Ovary (tissue), 9 donors: Measurements from ENCODE around the gene FAM110D. TPM values are rescaled to one million over a fixed set of nuclear protein-coding genes. Genes with fewer than 3 reads are reported as not detected.

Experiments
- DNase-seq, 5 donors: peaks; one replicate each; pipeline ENCODE4 v3.0.0-alpha.2; 2019 to 2020
- H3K27ac ChIP-seq, 2 donors: fragments of 200-600 bp; one replicate each; pipeline versions ENCODE4 v1.5.1 to v1.8.0; 2019 to 2022
- H3K27me3 ChIP-seq: fragments of 200-600 bp; one replicate; pipeline ENCODE4 v1.8.0; 2022
- H3K36me3 ChIP-seq: fragments of 200-600 bp; sonication (generic); one replicate; pipeline ENCODE4 v1.5.1; 2019
- H3K4me1 ChIP-seq: one replicate; pipeline ENCODE4 v1.8.1; 2013; ENCODE audit warnings: mild to moderate bottlenecking, moderate library complexity; ENCODE audit not compliant: insufficient read depth
- H3K4me3 ChIP-seq: fragments of 200-600 bp; sonication (generic); one replicate; pipeline ENCODE4 v1.5.1; 2017
- H3K9me3 ChIP-seq, 2 donors: fragments of 200-600 bp in 1 of 2; sonication (generic) in 1 of 2; one replicate each; pipeline versions ENCODE4 v1.5.1 to v1.8.1; 2013 to 2019; ENCODE audit warnings: mild to moderate bottlenecking in 1 of 2, moderate library complexity in 1 of 2
- CTCF ChIP-seq, 3 donors: fragments of 450-650 bp in 2 of 3; fragments of 200-600 bp in 1 of 3; IDR thresholded peaks; one replicate each; pipeline versions ENCODE4 v1.5.1 to v1.8.0; 2016 to 2022; ENCODE audit warnings: antibody characterized with exemption in 3 of 3, mild to moderate bottlenecking in 1 of 3
- EP300 ChIP-seq: sonication (generic); formaldehyde crosslinking; IDR thresholded peaks from one replicate; pipeline ENCODE4 v1.6.1; 2017; ENCODE audit warnings: antibody characterized with exemption
- POLR2A ChIP-seq: fragments of 450-650 bp; IDR thresholded peaks from one replicate; pipeline ENCODE4 v1.6.1; 2017; ENCODE audit warnings: antibody characterized with exemption, mild to moderate bottlenecking, moderate library complexity
- WGBS, 3 donors: extraction: QIAGEN DNeasy Blood & Tissue Kit in 1 of 3; methylation state at CpG; one replicate each; pipeline versions ENCODE4 v1.1.5 to v1.1.7; 2013 to 2017; 5-methylcytosine and 5-hydroxymethylcytosine counted together
- intact Hi-C, 4 donors: fragments of 100-400 bp; cut with DNase I; formaldehyde crosslinking; loops; one replicate each; pipeline versions ENCODE4 v1.11.0 to v1.15.1; 2022 to 2023
- polyA plus RNA-seq, 2 donors: library from polyadenylated mRNA; stranded (reverse); fragments of 200-250 nt in 1 of 2; fragments of 350-450 nt in 1 of 2; fragmentation: Illumina TruSeq in 1 of 2; extraction: RNeasy Lipid Tissue Mini Kit (QIAGEN cat#74804) in 1 of 2; gene quantifications; one replicate each; pipeline ENCODE4 v1.2.3, GENCODE V29; 2013 to 2014
- total RNA-seq, 7 donors: library from RNA; depleted of rRNA in 2 of 7; stranded (reverse); fragments of >200 nt in 2 of 7; fragmentation: NEBNext Ultra II Directional in 3 of 7; extraction: Animal tissue kit (Norgen Biotek cat#: 25700) in 3 of 7; gene quantifications; one replicate each; pipeline versions ENCODE4 v1.1.0 to v1.2.4, GENCODE V29; 2016 to 2023
- donor health status: DM: no; HTN: no; CAD: no; lungs with moderate emphysema.
- donor health status: DM: no; HTN: no; CAD: no.
- donor health status: Bipolar disorder and iron deficiency.
- donor health status: DM: yes; HTN: yes; CAD: no.
- donor health status: DM: no; HTN: no; CAD: no.
- donor health status: DM: yes; HTN: yes; CAD: no.

FAM110D gene
- total and polyA plus RNA-seq, 9 donors: 0.91 to 4.9 (median 2.1) TPM

DNA sequence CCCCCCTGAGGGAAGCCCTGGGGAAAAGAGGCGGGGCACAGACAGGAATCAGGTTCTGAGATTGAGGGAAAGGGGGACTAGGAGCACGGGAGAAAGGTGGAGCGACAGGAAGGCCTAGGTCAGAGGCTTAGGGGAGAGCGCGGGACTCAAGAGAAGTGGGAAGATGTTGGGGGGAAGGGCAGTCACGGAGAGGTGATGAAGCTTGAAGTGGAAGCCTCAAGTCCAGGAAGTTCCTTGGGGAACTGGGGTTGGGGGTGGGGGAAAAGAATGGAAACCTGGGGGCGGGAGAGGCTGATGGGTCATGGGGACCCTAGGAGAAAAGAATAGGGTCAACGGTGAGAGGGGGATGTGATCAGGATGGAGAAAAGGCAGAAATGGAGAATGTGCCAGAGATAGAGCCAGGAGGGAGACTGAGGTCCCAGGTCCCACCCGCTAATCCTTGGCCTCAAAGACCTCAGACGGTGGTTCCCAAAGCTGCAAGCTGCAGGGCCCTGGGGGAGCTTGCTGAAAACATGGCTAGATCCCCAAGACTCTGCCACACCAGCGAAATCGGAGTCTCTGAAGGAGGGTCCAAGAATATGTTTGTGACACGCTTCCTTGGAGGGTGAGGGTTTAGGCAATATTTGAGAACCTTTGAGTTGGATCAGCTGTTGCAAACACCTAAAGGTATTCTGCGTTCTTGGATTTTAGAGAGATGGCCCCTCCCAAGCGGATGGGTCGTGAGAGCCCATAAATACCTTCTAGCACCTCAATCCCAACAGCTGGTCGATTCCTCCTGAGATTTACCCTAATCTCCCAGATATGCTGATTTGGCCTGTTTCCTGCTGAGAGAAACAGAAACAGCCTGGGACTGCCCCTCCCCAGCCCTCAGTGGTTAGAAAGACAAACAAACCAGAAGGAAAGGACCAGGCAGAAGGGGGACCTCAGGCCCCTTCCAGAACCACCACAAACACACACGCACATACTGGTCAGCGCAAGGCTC is 6.3 kb downstream of the FAM110D start:
- no peak overlapping the region for H3K4me3 ChIP-seq
- no peak for DNase-seq
- H3K27me3 ChIP-seq: no peaks in the 10 kb centered on the region
- WGBS, 3 donors: 70 to 73% (median 72%) methylated on average over 19 of the region's 19 CpGs
- intact Hi-C loops: loop anchor here in 2 of 4 donors (5.0 kb wide), 2 partner anchors 53 to 67 kb away; partner anchors contain the start of genes CEP85 (in 1 of the 2) and PDIK1L (in 1 of the 2)
- no peaks in the 10 kb centered on the region for H3K36me3 ChIP-seq
- peak overlapping the region; percentile 9 to 73 for H3K27ac ChIP-seq
- TF ChIP-seq EP300 (no peak), POLR2A (no peak), CTCF (IDR thresholded peaks at IDR 0.05) (no peak)
- H3K9me3 ChIP-seq: no peaks in the 10 kb centered on the region
- peaks cover 9% of the 10 kb centered on the region for H3K4me1 ChIP-seq

DNA sequence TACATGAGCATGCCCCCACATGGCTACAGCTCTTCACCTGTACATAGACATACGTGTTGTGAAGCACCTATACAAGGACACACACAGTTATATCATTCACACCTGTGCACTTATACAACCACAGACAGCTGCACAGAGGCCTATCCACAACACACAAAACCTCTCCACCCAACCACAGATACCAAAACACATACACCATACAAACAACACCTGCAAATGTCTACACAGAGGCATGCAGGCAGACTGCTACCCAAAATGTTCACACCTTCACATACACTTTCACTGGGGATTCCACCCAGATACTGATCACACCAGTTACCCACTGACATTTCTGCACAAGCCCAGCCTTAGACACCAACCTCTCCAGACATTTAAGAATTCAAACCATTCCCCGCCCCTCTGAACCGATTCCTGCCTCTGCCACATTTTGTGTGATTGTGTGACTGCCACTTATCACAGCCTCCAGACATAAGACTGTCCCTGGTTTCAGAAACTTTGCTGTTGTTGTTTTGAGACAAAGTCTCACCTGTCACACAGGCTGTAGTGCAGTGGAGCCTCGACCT is 7.9 kb downstream of the FAM110D start:
- no peaks in the 10 kb centered on the region for H3K27me3 ChIP-seq
- no peak overlapping the region for H3K4me3 ChIP-seq
- H3K4me1 ChIP-seq: peaks cover 12% of the 10 kb centered on the region
- H3K27ac ChIP-seq: no peak overlapping the region
- DNase-seq: no peak
- intact Hi-C loops: loop anchor here in 1 of 4 donors (5.0 kb wide), 1 partner anchor 66 kb away; the partner anchor contains the start of gene CEP85
- H3K9me3 ChIP-seq: no peaks in the 10 kb centered on the region
- WGBS, 3 donors: 73 to 87% (median 83%) methylated on average over 4 of the region's 4 CpGs
- H3K36me3 ChIP-seq: no peaks in the 10 kb centered on the region
- TF ChIP-seq CTCF (IDR thresholded peaks at IDR 0.05) (no peak), EP300 (no peak), POLR2A (no peak)

DNA sequence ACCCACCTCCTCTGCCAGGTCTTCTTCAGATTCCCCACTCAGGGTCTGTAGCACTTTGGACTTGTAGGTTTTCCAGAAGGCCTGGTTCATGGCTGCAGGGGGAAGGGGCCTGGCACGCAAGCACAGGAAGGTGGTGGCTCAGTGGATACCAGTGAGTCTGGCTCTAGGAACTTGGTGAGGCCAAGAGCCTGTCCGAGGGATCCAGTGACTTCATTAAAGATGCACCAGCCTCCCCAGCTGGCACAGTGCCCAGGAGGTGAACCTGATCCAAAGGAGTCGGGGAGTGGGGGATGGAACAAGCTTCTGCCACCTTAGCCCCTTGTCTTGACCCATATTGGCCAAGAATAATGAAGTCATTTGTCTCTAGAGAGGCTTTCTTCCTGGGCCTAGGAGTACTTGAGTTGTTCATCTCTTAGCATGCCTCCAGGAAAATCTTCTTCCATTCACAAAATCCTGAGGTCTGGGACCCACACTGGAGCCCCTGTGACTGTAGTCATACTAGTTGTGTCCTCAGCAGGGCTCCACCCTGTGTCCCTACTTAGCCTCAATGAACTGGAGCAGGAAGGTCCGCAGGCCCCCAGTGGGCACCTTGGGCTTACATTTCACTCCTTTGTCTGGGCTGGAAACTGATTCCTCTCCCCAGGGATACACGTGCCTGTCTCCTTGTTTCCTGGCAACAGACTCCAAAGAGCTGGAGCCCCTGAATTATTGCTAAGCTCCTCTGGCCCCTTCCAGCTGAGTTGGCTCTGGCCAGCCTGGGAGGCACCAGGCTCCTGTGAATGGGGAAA is 9.7 kb downstream of the FAM110D start, which contains the start of gene C1orf232:
TSS of gene C1orf232 (minus strand) at position 554 of the 788 bp plus-strand sequence. CDS start at position 90, 464 bp downstream.
- Histone ChIP-seq H3K36me3 (no peaks in the 10 kb centered on the region), H3K4me3 (peak within 1 kb of the TSS; percentile 91), H3K27me3 (no peaks in the 10 kb centered on the region), H3K27ac (peak within 1 kb of the TSS; percentile 43 to 76), H3K4me1 (peaks cover 12% of the 10 kb centered on the region), H3K9me3 (no peaks in the 10 kb centered on the region)
- DNase-seq: peak in 4 of 5 donors; percentile 47 to 63 (median 52)
- intact Hi-C loops: loop anchor here in 1 of 4 donors (5.0 kb wide), 1 partner anchor 64 kb away; the partner anchor contains the start of gene CEP85
- no peak for TF ChIP-seq CTCF (IDR thresholded peaks at IDR 0.05)
- no peak for TF ChIP-seq EP300
- TF ChIP-seq POLR2A: no peak
- WGBS, 3 donors: 54 to 68% (median 57%) methylated on average over 5 of the region's 5 CpGs

DNA sequence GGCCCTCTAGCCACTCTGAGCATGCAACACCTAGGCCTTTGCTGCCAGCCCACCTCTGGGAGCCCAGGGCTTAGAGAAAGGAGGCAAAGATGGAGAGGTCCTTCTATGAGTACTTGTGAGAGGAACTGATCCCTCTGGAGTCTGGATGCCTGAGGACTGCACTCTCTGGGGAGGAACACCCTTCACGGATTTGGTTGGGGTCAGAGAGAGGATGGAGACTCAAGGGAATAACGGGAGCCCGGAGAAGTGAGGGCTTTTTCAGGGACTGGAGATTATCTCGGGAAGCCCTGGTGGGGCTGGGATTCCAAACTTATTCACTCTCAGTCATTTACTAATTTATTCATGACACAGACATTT is 10.3 kb downstream of the FAM110D start:
- H3K4me3 ChIP-seq: peak overlapping the region; percentile 91

More for the DNA sequence above, 10.3 kb downstream of the FAM110D start:
- Histone ChIP-seq H3K27ac (peak overlapping the region; percentile 43 to 76), H3K27me3 (no peaks in the 10 kb centered on the region), H3K4me1 (peaks cover 9% of the 10 kb centered on the region), H3K36me3 (no peaks in the 10 kb centered on the region), H3K9me3 (no peaks in the 10 kb centered on the region)
- DNase-seq: no peak
- 29 to 38% (median 31%) methylated on average over 4 of the region's 4 CpGs for WGBS, 3 donors
- TF ChIP-seq CTCF (IDR thresholded peaks at IDR 0.05): no peak
- no peak for TF ChIP-seq EP300
- no peak for TF ChIP-seq POLR2A
- intact Hi-C loops: loop anchor here in 1 of 4 donors (5.0 kb wide), 1 partner anchor 63 kb away; the partner anchor contains the start of gene CEP85
